ENCODE results near the gene AAGAB. TPM values are rescaled to one million over a fixed set of nuclear protein-coding genes. Genes with fewer than 3 reads are reported as not detected.

Gene AAGAB
- total RNA-seq, 1 experiment from 2014 or later, result 56.5 TPM

- H3K79me2 ChIP-seq (ENCODE audit: low read depth), result peaks cover 52% of the 10 kb centered on the region
- no peak for TF ChIP-seq CTCF (conservative IDR thresholded peaks at IDR 0.05)
- TF ChIP-seq EZH2 (IDR thresholded peaks at IDR 0.05; ENCODE audit: low read depth), result no peak
- peaks cover 18% of the 10 kb centered on the region for H3K36me3 ChIP-seq (ENCODE audit: low read depth)
- BruUV-seq (replicated peaks), result no TSS peak
- no peak overlapping the region for H3K4me2 ChIP-seq
- H3K9me3 ChIP-seq (ENCODE audit: insufficient read depth, low read depth), result no peaks in the 10 kb centered on the region
- DNase-seq, result no peak
- peaks cover 49% of the 10 kb centered on the region for H3F3A ChIP-seq (ENCODE audit: insufficient read depth, low read depth)
- no peak overlapping the region for H3K4me3 ChIP-seq
- H2AFZ ChIP-seq, result no peak overlapping the region
- ChIA-PET CTCF (no interaction called here), POLR2A (ENCODE audit: unreplicated experiment) (no interaction called here)
- no peaks in the 10 kb centered on the region for H4K20me1 ChIP-seq (ENCODE audit: insufficient read depth)
- H3K27ac ChIP-seq, result no peak overlapping the region
- H3K9me2 ChIP-seq (ENCODE audit: insufficient read depth), result no peaks in the 10 kb centered on the region
- no peaks in the 10 kb centered on the region for H3K27me3 ChIP-seq (ENCODE audit: insufficient read depth, low read depth)
- intact Hi-C loops (cut with micrococcal nuclease; ENCODE audit: unreplicated experiment), result no loop called here
- peaks cover 34% of the 10 kb centered on the region for H3K4me1 ChIP-seq (replicated peaks; ENCODE audit: insufficient read depth)
Observed at GRCh38 chr15:67180035-67180434, 74.4 kb downstream of the AAGAB start.

GRCh38 chr15:67179411-67179995 is 75.0 kb downstream of the AAGAB start:
- peaks cover 52% of the 10 kb centered on the region for H3K79me2 ChIP-seq (ENCODE audit: low read depth)
- no peaks in the 10 kb centered on the region for H4K20me1 ChIP-seq (ENCODE audit: insufficient read depth)
- no peaks in the 10 kb centered on the region for H3K9me2 ChIP-seq (ENCODE audit: insufficient read depth)
- intact Hi-C loops (cut with micrococcal nuclease; ENCODE audit: unreplicated experiment), result loop anchor here (5.0 kb wide), 1 partner anchor 232 kb away; no protein-coding TSS in a partner anchor
- no peak overlapping the region for H2AFZ ChIP-seq
- ChIA-PET POLR2A (ENCODE audit: unreplicated experiment) (no interaction called here), CTCF (no interaction called here)
- no peak for TF ChIP-seq CTCF (conservative IDR thresholded peaks at IDR 0.05)
- no peak for TF ChIP-seq EZH2 (IDR thresholded peaks at IDR 0.05; ENCODE audit: low read depth)
- peaks cover 16% of the 10 kb centered on the region for H3K36me3 ChIP-seq (ENCODE audit: low read depth)
- H3K27me3 ChIP-seq (ENCODE audit: insufficient read depth, low read depth), result no peaks in the 10 kb centered on the region
- H3K4me2 ChIP-seq, result no peak overlapping the region
- no peak overlapping the region for H3K27ac ChIP-seq
- DNase-seq, result no peak
- peaks cover 52% of the 10 kb centered on the region for H3F3A ChIP-seq (ENCODE audit: insufficient read depth, low read depth)
- H3K4me3 ChIP-seq, result no peak overlapping the region
- no TSS peak for BruUV-seq (replicated peaks)
- H3K4me1 ChIP-seq (replicated peaks; ENCODE audit: insufficient read depth), result peaks cover 38% of the 10 kb centered on the region
- H3K9me3 ChIP-seq (ENCODE audit: insufficient read depth, low read depth), result no peaks in the 10 kb centered on the region

- Histone ChIP-seq H3K27ac (peak overlapping the region; percentile 50), H3K9me2 (ENCODE audit: insufficient read depth) (no peaks in the 10 kb centered on the region), H3K27me3 (ENCODE audit: insufficient read depth, low read depth) (no peaks in the 10 kb centered on the region), H3F3A (ENCODE audit: insufficient read depth, low read depth) (peaks cover 61% of the 10 kb centered on the region), H3K4me3 (no peak overlapping the region), H3K4me1 (replicated peaks; ENCODE audit: insufficient read depth) (peaks cover 46% of the 10 kb centered on the region), H2AFZ (no peak overlapping the region), H4K20me1 (ENCODE audit: insufficient read depth) (no peaks in the 10 kb centered on the region), H3K79me2 (ENCODE audit: low read depth) (peaks cover 52% of the 10 kb centered on the region), H3K36me3 (ENCODE audit: low read depth) (peaks cover 10% of the 10 kb centered on the region), H3K9me3 (ENCODE audit: insufficient read depth, low read depth) (no peaks in the 10 kb centered on the region), H3K4me2 (0 out of 2 replicates have a peak overlapping the region, but pooled peaks have one; percentile 16)
- TF ChIP-seq EZH2 (IDR thresholded peaks at IDR 0.05; ENCODE audit: low read depth) (no peak), CTCF (conservative IDR thresholded peaks at IDR 0.05) (no peak)
- no TSS peak for BruUV-seq (replicated peaks)
- peak; percentile 77 to 84 for DNase-seq
- intact Hi-C loops (cut with micrococcal nuclease; ENCODE audit: unreplicated experiment), result loop anchor here (1.0 to 5.0 kb wide), 6 partner anchors 28 to 231 kb away; no protein-coding TSS in a partner anchor
- ChIA-PET CTCF (interaction anchor here (0.6 kb wide), 1 partner anchor 54 kb away, joined by 3 read pairs; no protein-coding TSS in a partner anchor), POLR2A (ENCODE audit: unreplicated experiment) (interaction anchor here (0.6 to 1.0 kb wide), 8 partner anchors 18 to 660 kb away, joined by 3 to 34 read pairs (median 5); no protein-coding TSS in a partner anchor)
Observed at GRCh38 chr15:67178569-67179210, 75.8 kb downstream of the AAGAB start.

All from PC-9 (cell line).